Measurements from ENCODE around the gene CFAP141. TPM values are rescaled to one million over a fixed set of nuclear protein-coding genes. Genes with fewer than 3 reads are reported as not detected.

CFAP141 gene
- polyA plus RNA-seq, 2 of the 4 experiments (the other 2 are of a cell fraction) = not detected

- Histone ChIP-seq H3K9me3 (no peaks in the 10 kb centered on the region), H3K4me1 (peaks cover 40% of the 10 kb centered on the region), H3K4me3 (peak overlapping the region; percentile 98; the same call in 2 of the 3 replicates), H3K4me2 (peak overlapping the region; percentile 80), H3K27ac (no peak overlapping the region)
- ATAC-seq = no peak
- POLR2A ChIA-PET = interaction anchor here (0.7 kb wide), 1 partner anchor 21 kb away, joined by 3 read pairs; no protein-coding TSS in a partner anchor
- CTCF ChIA-PET = interaction anchor here (1.2 to 1.9 kb wide), 3 partner anchors 23 to 25 kb away, joined by 3 to 7 read pairs (median 4); no protein-coding TSS in a partner anchor
- 87% methylated on average over 1 of the region's 1 CpG for WGBS (ENCODE audit: missing lambda C conversion rate)
- FAIRE-seq = no peak
- TF ChIP-seq CHD2 (IDR thresholded peaks at IDR 0.05; ENCODE audit: low read length, partially characterized antibody) (no peak), HOXB13 (CRISPR knock-in tag; IDR thresholded peaks at IDR 0.05; ENCODE audit: low read depth) (no peak), NFE2L2 (conservative IDR thresholded peaks at IDR 0.05; ENCODE audit: low read length) (no peak), KDM5A (IDR thresholded peaks at IDR 0.05) (no peak), PBX3 (IDR thresholded peaks at IDR 0.05) (no peak), EP300 (IDR thresholded peaks at IDR 0.05) (no peak), MYC (IDR thresholded peaks at IDR 0.05; ENCODE audit: borderline replicate concordance, low read length) (no peak), MAX (IDR thresholded peaks at IDR 0.05) (no peak), RAD21 (conservative IDR thresholded peaks at IDR 0.05 in 1 of 2, IDR thresholded peaks at IDR 0.05 in 1 of 2) (no peak), KDM1A (IDR thresholded peaks at IDR 0.05; ENCODE audit: low read depth) (no peak), EHMT2 (IDR thresholded peaks at IDR 0.05; ENCODE audit: low read depth) (no peak), CBX8 (IDR thresholded peaks at IDR 0.05) (no peak), FOXS1 (CRISPR knock-in tag; IDR thresholded peaks at IDR 0.05) (no peak), MAFK (IDR thresholded peaks at IDR 0.05; ENCODE audit: partially characterized antibody) (no peak), USF2 (IDR thresholded peaks at IDR 0.05) (no peak), HDAC2 (IDR thresholded peaks at IDR 0.05) (no peak), ATOH8 (CRISPR knock-in tag; IDR thresholded peaks at IDR 0.05; ENCODE audit: low read depth) (no peak), REST (IDR thresholded peaks at IDR 0.05) (no peak), BCL3 (IDR thresholded peaks at IDR 0.05) (no peak), NR3C1 (IDR thresholded peaks at IDR 0.05) (no peak)
- no peak for DNase-seq (ENCODE audit: low read depth in 1 of 2, low spot score in 1 of 2)
Observed at GRCh38 chr1:154222918-154223317, 16.8 kb upstream of the CFAP141 start.

Measured in A549 (cell line).